CD4-positive, alpha-beta T cell treated with Interferon alpha-2 for 1 hour (primary cell): Measurements from ENCODE around the gene GLIPR1L2.

Experiments
- DNase-seq, 2 donors: peaks; one replicate each; pipeline ENCODE4 v3.0.0-alpha.2; 2020 to 2022

Gene GLIPR1L2

DNA sequence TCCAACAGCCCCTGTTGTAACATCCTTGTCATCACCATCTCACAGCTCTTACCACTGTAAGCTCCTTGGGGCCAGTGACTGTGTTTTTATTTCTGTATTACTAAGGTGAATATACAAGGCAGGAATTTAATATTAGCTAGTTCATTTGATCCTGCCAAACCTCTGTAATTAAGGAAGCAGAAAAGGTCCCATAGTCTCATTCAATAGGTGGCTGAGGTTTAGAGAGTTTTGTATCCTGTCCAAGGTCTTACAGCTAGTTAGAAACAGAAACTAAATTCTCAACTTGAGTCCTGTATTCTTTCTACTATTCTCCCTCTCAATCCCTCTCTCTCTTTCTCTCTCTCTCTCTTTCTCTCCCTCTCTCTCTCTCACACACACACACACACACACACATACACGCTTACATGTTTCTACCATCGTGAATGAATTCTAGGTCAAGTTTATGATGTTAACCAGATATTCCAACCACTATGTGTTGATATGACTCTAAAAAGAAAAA is 89.1 kb downstream of the GLIPR1L2 start:
- peak in 1 of 2 donors; percentile 56 for DNase-seq

DNA sequence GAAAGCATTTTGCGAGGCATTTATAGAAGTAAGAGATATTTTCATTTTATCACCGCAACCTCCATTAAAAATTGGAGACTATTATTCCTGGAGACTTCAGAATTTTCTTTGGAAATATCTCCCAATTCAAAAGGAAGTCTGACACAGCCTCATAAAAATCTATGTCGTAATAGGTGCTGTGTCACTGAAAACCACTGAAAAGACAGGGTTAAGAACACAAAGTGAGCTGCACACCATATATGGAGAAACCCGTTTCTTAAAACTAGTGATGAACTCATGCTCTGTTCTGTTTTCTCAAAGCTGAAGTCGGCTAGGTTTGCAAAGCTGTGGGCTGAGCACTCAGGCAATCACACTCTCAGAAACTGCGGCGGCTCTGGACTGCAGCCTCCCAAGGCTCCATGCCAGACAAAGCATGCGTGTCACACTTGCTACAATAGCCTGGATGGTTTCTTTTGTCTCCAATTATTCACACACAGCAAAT is 89.6 kb downstream of the GLIPR1L2 start, which contains the start of gene GLIPR1:
Gene GLIPR1, plus strand, starts transcription at position 287 of the 481 bp plus-strand sequence. Its CDS starts 126 bp downstream, at position 413.
- DNase-seq: peak; percentile 75 to 89

DNA sequence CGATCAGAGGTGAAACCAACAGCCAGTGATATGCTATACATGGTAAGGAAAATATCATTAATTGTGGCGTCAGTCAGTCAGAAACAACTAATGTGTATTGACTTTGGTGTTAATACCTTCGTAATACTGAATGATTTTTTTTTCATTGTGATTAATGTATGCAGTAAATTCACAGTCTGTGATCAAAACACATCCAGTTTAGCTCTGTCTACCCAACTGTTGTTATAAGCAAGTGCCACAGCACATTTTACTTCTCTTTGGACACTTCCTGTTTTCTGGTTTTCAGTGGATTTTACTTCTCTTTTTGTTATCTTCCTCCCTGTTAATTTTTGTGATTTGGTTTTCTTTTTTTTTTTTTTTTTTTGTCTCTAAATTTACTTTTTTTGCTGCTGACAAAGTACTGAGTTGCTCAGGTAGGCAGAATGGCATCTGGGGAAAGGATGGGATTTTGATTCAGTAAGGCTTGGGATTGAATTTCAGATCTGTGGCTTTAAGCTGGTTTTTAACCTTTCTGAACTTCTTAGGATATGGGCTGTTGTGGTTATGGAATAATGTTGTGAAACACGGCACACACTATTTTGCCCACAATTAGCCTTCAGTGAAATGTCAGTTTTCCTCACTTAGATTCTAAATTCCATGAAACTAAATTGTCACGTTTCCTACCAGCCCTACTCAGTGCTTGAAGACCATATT is 90.3 kb downstream of the GLIPR1L2 start:
- DNase-seq: no peak

DNA sequence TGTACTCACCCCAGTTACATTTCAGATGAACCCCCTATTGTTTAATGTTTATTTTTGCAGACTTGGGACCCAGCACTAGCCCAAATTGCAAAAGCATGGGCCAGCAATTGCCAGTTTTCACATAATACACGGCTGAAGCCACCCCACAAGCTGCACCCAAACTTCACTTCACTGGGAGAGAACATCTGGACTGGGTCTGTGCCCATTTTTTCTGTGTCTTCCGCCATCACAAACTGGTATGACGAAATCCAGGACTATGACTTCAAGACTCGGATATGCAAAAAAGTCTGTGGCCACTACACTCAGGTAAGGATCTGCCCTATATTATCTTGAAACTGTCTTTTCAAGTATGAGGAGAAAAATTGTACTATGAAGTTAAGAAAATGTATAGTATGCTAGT is 90.9 kb downstream of the GLIPR1L2 start:
- peak in 1 of 2 donors; percentile 48 for DNase-seq
